Measurements from ENCODE around the gene MAP2. TPM values are rescaled to one million over a fixed set of nuclear protein-coding genes. Genes with fewer than 3 reads are reported as not detected.

Gene MAP2
- total RNA-seq, 1 donor from 2014 or later = 678 TPM

- no peak for FAIRE-seq
These were observed 1.1 kb downstream of the MAP2 start for GRCh38 chr2:209424781-209425470.

GRCh38 chr2:209425471-209426071 lies 1.7 kb downstream of the MAP2 start:
- DNase-seq (ENCODE audit: low spot score in 2 of 2) (peak in 1 of 2 donors; percentile 38), FAIRE-seq (peak; percentile 58)

More at GRCh38 chr2:209424781-209425470, 1.1 kb downstream of the MAP2 start:
- DNase-seq (ENCODE audit: low spot score in 2 of 2) = no peak

DNA sequence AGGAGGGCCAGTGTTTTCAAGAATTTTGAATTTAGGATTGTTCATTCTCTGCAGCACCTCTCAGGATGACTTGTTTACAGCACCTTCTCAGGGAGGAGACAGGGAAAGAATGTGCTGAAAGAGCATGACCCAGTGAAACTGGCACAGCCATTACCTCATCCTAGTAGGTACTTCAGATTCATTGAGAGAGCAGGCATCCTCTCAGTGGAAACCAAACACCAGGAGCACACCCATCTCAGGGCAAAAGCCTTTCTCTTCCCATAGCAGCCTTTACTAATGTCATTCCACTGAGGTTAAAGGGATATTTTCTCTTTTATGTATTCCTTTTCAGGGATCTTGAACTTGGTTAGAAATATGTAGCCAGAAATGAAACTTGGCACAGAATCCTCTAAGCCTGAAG lies 2.6 kb downstream of the MAP2 start:
- FAIRE-seq = no peak

GRCh38 chr2:209431701-209432100 lies 7.9 kb downstream of the MAP2 start:
- FAIRE-seq = no peak
- no peak for DNase-seq (ENCODE audit: low spot score in 2 of 2)

More for the DNA sequence above, 2.6 kb downstream of the MAP2 start:
- DNase-seq (ENCODE audit: low spot score in 2 of 2) = no peak

DNA sequence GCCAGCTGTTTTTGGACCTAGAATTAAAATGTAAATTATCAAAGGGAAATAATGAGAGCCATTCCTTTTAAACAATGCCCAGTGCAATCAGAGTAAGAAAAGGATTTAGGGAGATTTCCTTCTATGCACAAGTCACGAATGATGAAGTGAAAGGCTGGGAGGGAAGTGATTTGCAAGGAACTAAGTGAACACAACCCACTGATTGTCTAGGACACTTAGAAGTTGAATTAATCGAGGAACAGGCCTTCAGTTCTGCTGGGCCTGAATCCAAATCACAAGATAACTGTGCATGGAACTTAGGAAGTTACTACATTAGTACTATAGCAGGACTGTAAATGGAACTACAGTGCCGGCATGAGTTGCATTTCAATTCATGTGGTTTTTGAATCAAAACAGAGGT lies 17.7 kb downstream of the MAP2 start:
- FAIRE-seq (no peak), DNase-seq (ENCODE audit: low spot score in 2 of 2) (no peak)

- FAIRE-seq (no peak), DNase-seq (ENCODE audit: low spot score in 2 of 2) (no peak)
These were observed 19.1 kb downstream of the MAP2 start for GRCh38 chr2:209442939-209443338.

DNA sequence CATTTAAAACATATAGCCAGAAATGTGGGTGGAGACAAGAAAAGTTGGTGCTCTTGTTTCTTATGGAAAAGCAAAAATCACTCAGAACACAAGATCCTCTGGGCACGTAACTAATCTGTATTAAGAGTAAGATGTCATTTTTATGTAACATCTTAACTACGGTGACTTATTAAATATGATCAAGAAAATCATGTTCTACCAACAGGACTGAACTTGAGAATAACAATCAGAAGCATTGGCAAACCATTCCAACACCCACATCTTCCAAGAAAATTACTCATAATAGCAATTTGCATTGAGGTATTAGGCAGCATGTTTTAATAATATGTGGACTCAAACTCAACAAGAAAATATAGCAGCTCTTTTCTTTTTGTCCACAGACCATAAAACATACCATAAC lies 21.6 kb downstream of the MAP2 start:
- DNase-seq (ENCODE audit: low spot score in 2 of 2) (no peak), FAIRE-seq (no peak)

DNA sequence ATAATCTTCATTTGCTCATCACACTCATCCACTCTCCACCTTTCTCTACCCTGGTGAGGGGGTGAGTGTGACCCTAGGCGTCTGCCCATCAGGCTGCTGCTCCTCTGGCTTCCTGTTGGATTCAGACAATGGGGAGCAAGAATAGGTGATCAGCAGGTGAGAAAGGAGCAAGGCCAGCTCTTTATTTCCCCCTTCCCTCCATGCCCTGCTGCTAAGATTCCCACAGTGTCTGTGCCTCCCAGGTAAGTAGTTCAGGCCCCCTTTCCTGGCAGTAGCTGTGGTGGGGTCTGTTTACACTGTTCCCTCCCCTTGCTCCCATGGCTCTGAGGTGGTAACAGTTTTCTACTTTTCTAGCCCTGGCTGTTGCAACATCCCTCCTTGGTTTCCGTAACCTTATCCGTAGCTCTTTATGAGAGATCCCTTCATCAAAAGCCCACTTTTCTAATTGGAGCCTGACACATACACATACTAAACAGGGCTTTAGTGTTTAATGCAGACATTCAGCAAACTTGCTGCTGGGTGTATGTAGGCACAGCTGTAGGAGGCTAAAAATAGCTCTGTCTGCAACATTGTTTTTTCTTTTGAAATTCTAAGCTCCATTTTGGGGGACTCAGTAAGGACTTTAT lies 27.5 kb downstream of the MAP2 start:
- no peak for FAIRE-seq
- DNase-seq (ENCODE audit: low spot score in 2 of 2) = no peak

GRCh38 chr2:209456489-209456888 lies 32.6 kb downstream of the MAP2 start:
- no peak for FAIRE-seq

DNA sequence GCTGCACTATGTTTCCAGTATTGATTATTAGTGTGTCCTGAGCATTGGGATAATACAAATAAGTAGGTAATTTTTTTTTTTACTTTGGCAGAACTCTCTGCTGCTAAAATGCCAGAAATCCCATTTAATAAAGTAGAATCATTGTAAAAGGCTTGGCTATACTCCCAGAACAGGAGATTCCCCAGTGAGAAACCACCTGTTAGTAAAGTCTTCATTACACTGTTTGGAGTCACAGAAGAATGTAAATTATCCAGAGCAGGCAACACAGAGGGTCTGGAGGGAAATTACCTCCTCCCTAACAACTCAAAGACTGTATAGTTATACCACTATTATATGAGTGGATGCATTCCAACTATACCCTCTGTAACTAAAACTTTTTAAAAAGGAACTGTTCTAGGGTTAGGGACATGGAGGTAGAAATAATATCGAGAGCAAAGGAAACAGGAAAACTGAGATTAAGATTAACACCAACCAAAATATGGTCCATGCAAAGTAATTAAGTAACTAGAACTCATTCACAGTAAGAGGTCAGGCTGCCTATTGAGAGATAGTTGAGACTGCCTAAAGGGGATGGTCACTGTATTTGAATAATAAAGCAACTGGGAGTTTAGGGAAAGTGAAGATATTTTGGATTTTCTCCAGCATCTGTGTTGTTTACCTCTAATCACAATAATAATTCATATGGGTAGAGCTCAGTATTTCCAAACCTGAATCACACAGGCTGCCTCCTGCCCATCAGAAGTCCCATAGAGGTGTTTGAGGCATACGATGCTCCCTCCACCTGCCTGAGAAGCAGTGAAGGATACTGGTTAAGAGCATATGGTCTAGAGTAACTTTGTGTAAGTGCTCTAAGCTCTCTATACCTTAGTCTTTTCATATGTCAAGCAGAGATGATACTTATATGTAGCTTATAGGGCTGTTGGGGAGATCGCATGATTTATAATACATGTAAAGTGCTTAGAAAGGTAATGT lies 34.4 kb downstream of the MAP2 start:
- FAIRE-seq = no peak
- DNase-seq (ENCODE audit: low spot score in 2 of 2) = no peak

More at GRCh38 chr2:209456489-209456888, 32.6 kb downstream of the MAP2 start:
- DNase-seq (ENCODE audit: low spot score in 2 of 2) = no peak

DNA sequence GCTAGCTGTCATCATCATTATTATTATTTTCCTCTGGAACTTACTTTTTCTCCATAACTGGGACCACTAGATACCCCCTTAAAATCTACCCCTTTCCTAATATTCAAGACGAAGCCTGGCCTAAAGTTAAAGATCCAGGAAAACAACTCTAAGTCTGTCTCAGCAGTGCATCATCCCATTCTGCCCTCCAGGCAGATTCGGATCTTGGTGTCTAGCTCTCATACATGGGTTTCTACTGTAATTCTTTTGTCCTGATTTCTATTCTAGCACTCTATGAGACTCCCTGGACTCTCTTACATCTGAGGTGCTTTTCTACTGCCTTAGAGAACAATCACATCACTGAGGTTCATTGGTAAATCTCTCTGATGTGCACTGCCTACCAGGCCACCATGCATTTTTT lies 35.5 kb downstream of the MAP2 start:
- FAIRE-seq (no peak), DNase-seq (ENCODE audit: low spot score in 2 of 2) (no peak)

DNA sequence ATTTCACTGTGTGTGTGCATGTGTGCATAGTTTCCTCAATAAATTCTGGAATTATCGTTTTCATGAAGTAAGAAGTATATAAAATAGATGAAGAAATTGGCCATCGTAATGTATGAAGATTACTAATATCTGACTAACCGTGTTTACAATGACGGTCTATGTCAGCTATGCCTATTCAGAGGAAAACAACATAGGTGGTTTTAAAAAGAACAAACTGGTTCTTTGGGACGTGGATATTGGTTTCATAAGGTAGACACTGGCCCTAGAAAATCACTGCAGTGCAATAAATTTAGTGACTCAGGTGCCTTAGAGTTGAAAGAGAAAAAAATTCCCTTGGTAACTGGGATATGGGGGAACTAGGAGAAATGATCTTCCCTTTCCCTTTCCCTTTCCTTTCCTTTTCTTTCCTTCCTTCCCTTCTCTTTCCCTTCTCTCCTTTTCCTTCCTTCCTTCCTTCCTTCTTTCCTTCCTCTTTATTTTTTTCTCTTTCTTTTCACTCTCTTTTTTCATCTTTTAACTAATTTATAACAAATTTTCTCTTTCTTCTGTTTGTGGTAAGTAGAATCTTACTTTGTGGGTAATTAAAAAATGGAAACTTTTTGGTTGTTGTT lies 36.4 kb downstream of the MAP2 start:
- FAIRE-seq (no peak), DNase-seq (ENCODE audit: low spot score in 2 of 2) (no peak)

DNA sequence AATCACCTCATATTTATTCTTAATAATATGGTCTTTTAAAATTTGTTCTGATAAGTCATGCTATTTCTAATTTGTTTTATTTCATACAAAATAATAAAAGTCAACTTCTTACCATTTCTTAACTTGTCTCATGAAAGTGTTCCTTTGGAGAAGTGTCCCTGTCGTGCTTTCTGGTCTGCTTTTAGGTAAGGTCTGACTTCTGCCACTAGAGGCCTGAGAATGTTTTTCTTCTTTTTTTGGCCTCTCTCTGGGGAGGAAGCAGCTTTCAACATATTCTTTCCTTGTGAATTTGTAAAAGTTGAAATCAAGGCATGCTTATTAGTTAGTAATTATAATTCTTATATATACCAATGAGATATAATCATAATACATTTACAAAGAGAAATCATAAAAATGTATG lies 39.4 kb downstream of the MAP2 start:
- DNase-seq (ENCODE audit: low spot score in 2 of 2) (no peak), FAIRE-seq (no peak)

DNA sequence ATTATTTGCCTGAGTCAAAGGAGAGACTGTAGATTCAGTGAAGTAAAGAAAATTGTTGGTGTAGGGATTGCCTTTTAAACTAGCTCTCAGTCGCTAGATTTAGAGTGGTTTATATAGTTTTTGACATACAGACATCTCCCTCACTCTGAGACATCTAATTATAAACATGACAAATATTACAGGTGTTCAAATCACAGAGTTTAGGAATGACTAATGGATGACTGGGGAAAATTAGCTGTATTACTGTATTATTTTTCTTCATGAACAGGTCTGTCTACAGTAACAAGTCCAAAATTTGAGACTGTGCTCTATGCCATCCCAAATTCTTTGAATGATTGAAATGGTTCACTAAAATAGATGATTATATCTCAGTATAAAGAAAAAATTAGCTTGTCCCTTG lies 40.0 kb downstream of the MAP2 start:
- no peak for FAIRE-seq
- no peak for DNase-seq (ENCODE audit: low spot score in 2 of 2)

GRCh38 chr2:209468846-209469245 lies 45.0 kb downstream of the MAP2 start:
- DNase-seq (ENCODE audit: low spot score in 2 of 2) (no peak), FAIRE-seq (no peak)

GRCh38 chr2:209469481-209469880 lies 45.6 kb downstream of the MAP2 start:
- DNase-seq (ENCODE audit: low spot score in 2 of 2) = no peak
- no peak for FAIRE-seq

DNA sequence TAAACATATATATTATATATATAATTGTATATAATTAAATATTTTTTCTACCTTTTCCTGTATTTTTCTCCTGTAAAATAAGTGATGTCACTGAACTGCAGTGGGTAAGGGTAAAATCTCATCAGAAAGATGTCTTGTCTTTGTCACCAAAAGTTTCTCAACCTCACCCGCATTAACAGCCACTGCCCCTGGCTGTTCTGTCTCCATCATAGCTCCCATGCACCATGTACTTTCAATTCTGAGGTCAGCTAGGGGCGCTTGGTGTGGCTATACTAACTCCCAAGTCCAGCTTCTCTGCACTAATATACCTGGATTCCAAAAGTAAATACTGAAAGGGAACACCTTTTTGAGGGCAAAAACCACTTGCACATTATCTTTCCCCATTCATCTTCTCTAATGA lies 46.6 kb downstream of the MAP2 start:
- no peak for DNase-seq (ENCODE audit: low spot score in 2 of 2)
- no peak for FAIRE-seq

DNA sequence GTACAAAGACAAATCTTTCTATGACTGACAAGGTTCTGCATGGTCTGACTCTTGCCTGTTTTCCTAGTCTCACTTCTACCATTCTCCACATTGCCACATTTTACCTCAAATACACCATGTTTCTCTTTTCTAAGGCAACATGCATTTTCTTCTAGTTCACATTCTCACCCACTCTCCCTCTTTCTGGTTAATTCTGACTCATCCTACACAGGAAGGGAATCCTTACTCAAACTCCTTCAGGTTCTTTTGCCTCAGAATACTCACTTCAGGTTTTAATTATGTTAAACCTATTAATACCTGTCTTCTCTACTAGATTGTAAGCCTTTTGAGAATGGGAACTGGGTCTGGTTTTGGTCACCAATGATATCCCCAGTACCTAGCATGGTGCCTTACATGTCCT lies 47.2 kb downstream of the MAP2 start:
- no peak for FAIRE-seq
- DNase-seq (ENCODE audit: low spot score in 2 of 2) = no peak

DNA sequence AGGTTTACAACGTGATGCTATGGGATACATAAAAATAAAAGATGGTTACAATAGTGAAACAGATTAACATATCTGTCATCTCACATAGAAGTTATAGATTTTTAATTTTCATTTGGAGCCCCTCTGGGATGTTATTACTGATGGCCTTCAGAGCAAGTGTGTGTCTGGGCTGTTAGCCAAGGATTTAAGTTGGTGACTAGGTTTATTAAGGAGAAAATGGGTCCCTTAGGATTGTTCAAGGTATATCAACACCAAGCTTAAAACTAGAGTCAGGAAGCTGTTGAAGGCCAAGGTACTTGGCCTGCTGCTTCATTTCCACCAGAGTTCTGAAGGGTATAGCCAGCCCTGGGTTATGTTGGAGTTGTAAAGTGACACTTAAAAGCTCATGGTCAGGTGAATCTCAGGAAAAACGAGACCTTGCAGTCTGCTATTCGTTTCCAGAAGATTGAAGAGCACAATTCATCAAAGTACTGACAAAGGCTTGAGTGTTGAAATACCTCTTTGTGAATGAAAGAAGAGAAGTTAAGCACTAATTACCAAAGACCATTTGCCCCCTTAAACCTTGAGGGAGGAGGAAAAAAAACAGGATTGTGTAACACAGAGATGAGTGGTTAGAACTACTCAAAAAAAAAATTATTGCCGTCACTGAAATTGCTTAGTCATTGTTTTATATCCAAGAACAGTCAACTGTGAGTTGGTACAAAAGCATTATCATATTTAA lies 48.4 kb downstream of the MAP2 start:
- DNase-seq (ENCODE audit: low spot score in 2 of 2) = no peak
- FAIRE-seq = no peak

DNA sequence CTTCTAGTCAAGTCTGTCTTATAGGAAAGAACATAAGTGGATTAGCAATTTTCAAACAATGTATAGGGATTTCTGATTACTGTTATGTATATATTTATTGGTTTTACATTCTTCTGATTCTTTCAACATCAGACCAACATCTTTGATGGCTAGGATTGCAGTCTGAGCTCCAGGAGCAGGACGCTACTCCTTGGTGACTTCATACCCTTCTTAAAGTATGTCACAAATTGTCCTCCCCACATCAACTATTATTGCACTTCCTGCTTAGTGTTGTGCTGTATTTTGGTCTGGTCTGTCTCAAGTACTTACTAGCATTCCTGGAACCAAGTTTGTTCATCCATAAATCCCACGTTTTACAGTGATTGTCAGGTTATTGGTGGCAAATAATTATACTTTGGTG lies 49.0 kb downstream of the MAP2 start:
- FAIRE-seq (no peak), DNase-seq (ENCODE audit: low spot score in 2 of 2) (no peak)
